SK-N-SH treated with all-trans-retinoic acid at 6 μM for 48 hours (cell line): ENCODE data around the gene EEF1AKMT4.

Experiments
- ATAC-seq: fragments of 200-7000 bp; cut with Tn5 transposase; 3 replicates; pipeline ENCODE4 v1.9.1; 2020; ENCODE audit warnings: mild to moderate bottlenecking, moderate library complexity
- ARNTL ChIP-seq: fragments of 450-650 bp; formaldehyde crosslinking; IDR thresholded peaks from 2 replicates; pipeline ENCODE4 v1.5.0; 2020; ENCODE audit warnings: low read depth, mild to moderate bottlenecking, moderate library complexity, borderline replicate concordance
- BACH2 ChIP-seq: fragments of 250-450 bp; sonication (Bioruptor Pico); IDR thresholded peaks from 2 replicates; pipeline ENCODE4 v1.9.0; 2021; ENCODE audit warnings: mild to moderate bottlenecking, borderline replicate concordance
- CSDC2 ChIP-seq: fragments of 250-450 bp; sonication (Bioruptor Pico); IDR thresholded peaks from 2 replicates; pipeline ENCODE4 v1.5.0; 2020; ENCODE audit warnings: mild to moderate bottlenecking, moderate library complexity
- CSRNP3 ChIP-seq: fragments of 250-450 bp; sonication (Bioruptor Pico); IDR thresholded peaks from 2 replicates; pipeline ENCODE4 v1.5.1; 2021; ENCODE audit warnings: mild to moderate bottlenecking, moderate library complexity
- ESRRG ChIP-seq: fragments of 250-450 bp; sonication (Bioruptor Pico); IDR thresholded peaks from 2 replicates; pipeline ENCODE4 v1.6.1; 2021; ENCODE audit warnings: mild to moderate bottlenecking
- ISL1 ChIP-seq: fragments of 250-450 bp; sonication (Bioruptor Pico); IDR thresholded peaks from 2 replicates; pipeline ENCODE4 v2.1.2; 2022; ENCODE audit warnings: mild to moderate bottlenecking, moderate library complexity
- PATZ1 ChIP-seq: fragments of 250-450 bp; sonication (Bioruptor Pico); IDR thresholded peaks from 2 replicates; pipeline ENCODE4 v1.8.0; 2020; ENCODE audit warnings: mild to moderate bottlenecking, moderate library complexity, borderline replicate concordance
- POU6F1 ChIP-seq: fragments of 250-450 bp; sonication (Bioruptor Pico); IDR thresholded peaks from 2 replicates; pipeline ENCODE4 v1.8.0; 2021; ENCODE audit warnings: low read depth, mild to moderate bottlenecking, moderate library complexity, borderline replicate concordance
- PPARA ChIP-seq: fragments of 250-450 bp; sonication (Bioruptor Pico); IDR thresholded peaks from 2 replicates; pipeline ENCODE4 v1.5.0; 2020; ENCODE audit warnings: mild to moderate bottlenecking, borderline replicate concordance
- RARB ChIP-seq: fragments of 250-450 bp; sonication (Bioruptor Pico); IDR thresholded peaks from 2 replicates; pipeline ENCODE4 v1.8.0; 2021; ENCODE audit warnings: mild to moderate bottlenecking, moderate library complexity
- SNAI2 ChIP-seq: fragments of 250-450 bp; sonication (Bioruptor Pico); IDR thresholded peaks from 2 replicates; pipeline ENCODE4 v1.5.0; 2020; ENCODE audit warnings: mild to moderate bottlenecking, moderate library complexity
- TCF4 ChIP-seq: fragments of 250-450 bp; sonication (Bioruptor Pico); IDR thresholded peaks from 2 replicates; pipeline ENCODE4 v1.8.0; 2021; ENCODE audit warnings: mild to moderate bottlenecking, moderate library complexity, borderline replicate concordance
- TOX ChIP-seq: fragments of 250-450 bp; sonication (Bioruptor Pico); IDR thresholded peaks from 2 replicates; pipeline ENCODE4 v1.8.0; 2021; ENCODE audit warnings: mild to moderate bottlenecking, moderate library complexity, borderline replicate concordance
- ZC3H10 ChIP-seq: fragments of 250-450 bp; sonication (Bioruptor Pico); IDR thresholded peaks from 2 replicates; pipeline ENCODE4 v1.5.1; 2021; ENCODE audit warnings: mild to moderate bottlenecking, moderate library complexity
- ZFP3 ChIP-seq: fragments of 250-450 bp; sonication (Bioruptor Pico); IDR thresholded peaks from 2 replicates; pipeline ENCODE4 v1.5.0; 2020; ENCODE audit warnings: mild to moderate bottlenecking, moderate library complexity
- ZFP30 ChIP-seq: fragments of 450-650 bp; formaldehyde crosslinking; IDR thresholded peaks from 2 replicates; pipeline ENCODE4 v1.5.0; 2022; ENCODE audit warnings: mild to moderate bottlenecking, moderate library complexity
- ZNF565 ChIP-seq: fragments of 450-650 bp; formaldehyde crosslinking; conservative IDR thresholded peaks from 2 replicates; pipeline ENCODE4 v1.5.0; 2020; ENCODE audit warnings: low read depth, mild to moderate bottlenecking, moderate library complexity
- ZNF70 ChIP-seq: fragments of 450-650 bp; formaldehyde crosslinking; IDR thresholded peaks from 2 replicates; pipeline ENCODE4 v1.5.0; 2020; ENCODE audit warnings: mild to moderate bottlenecking, moderate library complexity
- ZNF8 ChIP-seq: fragments of 450-650 bp; formaldehyde crosslinking; IDR thresholded peaks from 2 replicates; pipeline ENCODE4 v1.5.0; 2020; ENCODE audit warnings: mild to moderate bottlenecking, moderate library complexity
- TF ChIP-seq, protein P1 (sequence below): fragments of 250-450 bp; sonication (Bioruptor Pico); IDR thresholded peaks from 2 replicates; pipeline ENCODE4 v1.5.0; 2020; ENCODE audit warnings: mild to moderate bottlenecking, moderate library complexity
- TF ChIP-seq, protein P2 (sequence below): fragments of 250-450 bp; sonication (Bioruptor Pico); IDR thresholded peaks from 2 replicates; pipeline ENCODE4 v1.5.1; 2020; ENCODE audit warnings: low read depth, mild to moderate bottlenecking, moderate library complexity

The EEF1AKMT4 gene

DNA sequence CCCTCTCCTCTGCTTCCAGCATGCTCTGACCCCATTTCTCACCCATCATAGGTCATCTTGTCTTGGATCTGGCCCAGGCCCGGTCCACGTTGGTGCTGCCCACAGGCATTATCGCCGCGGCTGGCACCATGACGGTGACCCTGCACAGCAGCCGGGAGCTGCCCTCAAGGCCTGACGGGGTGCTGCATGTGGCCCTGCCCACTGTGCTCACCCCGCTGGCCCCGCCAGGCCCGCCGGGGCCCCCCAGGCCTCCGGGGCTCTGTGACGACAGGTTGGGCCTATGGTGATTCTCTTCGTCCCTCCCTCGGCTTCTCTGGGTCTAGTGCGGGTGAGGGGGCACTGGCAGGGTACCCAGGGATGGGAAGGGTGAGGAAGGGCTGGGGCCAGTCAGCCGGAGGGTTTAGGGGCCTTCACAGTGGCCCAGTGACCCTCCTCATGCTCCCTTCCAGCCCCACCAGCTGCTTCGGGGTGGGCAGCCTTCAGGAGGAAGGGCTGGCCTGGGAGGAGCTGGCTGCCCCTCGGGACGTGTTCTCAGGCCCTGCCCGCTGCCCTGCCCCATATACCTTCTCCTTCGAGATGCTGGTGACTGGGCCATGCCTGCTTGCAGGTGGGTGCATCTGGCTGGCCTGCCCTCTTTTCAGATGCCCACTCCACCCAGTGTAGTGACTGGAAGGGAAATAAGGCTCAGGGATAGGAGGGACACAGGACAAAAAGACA, 16.2 kb upstream of the EEF1AKMT4 start:
- no peak for ATAC-seq
- TF ChIP-seq ZFP3 (CRISPR knock-in tag) = no peak
- no peak for TF ChIP-seq ZFP30 (CRISPR knock-in tag)
- TF ChIP-seq ISL1 (CRISPR knock-in tag) = no peak

DNA sequence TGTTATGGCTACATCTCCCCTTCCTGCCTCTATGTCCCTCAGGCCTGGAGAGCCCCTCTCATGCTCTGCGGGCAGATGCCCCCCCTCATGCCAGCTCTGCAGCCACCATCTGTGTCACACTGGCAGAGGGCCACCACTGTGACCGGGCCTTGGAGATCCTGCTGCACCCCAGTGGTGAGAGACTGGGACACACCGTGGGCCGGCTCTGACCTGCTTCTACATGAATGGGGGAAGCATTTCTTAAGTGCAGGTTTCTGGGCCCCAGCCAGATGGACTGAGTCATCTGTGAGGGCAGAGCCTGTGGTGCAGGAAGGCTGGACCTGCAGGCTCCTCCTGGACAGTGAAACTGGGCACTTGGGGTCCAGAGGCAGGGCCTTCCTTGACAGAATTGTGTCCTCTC, 15.2 kb upstream of the EEF1AKMT4 start:
- no peak for TF ChIP-seq CSDC2 (CRISPR knock-in tag)
- no peak for TF ChIP-seq ISL1 (CRISPR knock-in tag)
- TF ChIP-seq ZC3H10 (CRISPR knock-in tag) = no peak
- TF ChIP-seq TCF4 (CRISPR knock-in tag) = peak; percentile 52; the same call in 1 of the 2 replicates
- 0 out of 2 replicates have a peak, but pooled peaks have one; percentile 22 for TF ChIP-seq PATZ1
- TF ChIP-seq RARB (CRISPR knock-in tag) = no peak
- TF ChIP-seq PPARA (CRISPR knock-in tag) = no peak
- ATAC-seq = peak; percentile 88

DNA sequence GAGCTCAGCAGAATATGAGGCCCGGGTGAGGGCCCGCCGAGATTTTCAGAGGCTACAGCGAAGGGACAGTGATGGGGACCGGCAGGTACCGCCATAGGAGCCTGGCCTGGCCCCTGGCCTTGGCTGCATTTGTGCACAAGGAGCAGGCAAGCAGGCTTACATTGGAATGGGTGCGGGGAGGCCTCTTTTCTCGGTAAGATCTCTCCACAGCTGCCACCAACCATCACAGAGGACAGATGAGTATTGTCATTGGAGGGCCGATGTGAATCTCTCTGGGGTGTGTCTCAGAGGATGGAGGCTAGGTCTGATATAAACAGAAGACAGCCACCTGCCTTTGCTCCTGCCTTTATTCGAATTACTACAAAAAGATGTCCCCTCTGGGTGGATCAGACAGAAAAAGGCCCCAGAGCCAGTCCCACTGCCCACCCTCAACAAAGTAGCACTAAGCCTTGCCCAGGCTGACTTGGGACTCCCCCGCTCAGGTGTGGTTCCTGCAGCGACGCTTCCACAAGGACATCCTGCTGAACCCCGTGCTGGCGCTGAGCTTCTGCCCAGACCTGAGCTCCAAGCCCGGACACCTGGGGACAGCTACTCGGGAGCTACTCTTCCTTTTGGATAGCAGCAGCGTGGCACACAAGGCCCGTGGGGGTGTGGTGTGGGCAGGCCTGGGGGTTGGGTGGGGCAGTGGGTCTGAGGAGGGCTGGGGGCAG, 14.6 kb upstream of the EEF1AKMT4 start:
- peak; percentile 4; the same call in 1 of the 3 replicates for ATAC-seq
- TF ChIP-seq TCF4 (CRISPR knock-in tag) (no peak), ISL1 (CRISPR knock-in tag) (no peak), ZFP30 (CRISPR knock-in tag) (no peak), ARNTL (no peak), TOX (CRISPR knock-in tag) (no peak), ZFP3 (CRISPR knock-in tag) (no peak), POU6F1 (no peak), ZNF70 (CRISPR knock-in tag) (no peak), SNAI2 (CRISPR knock-in tag) (no peak), ESRRG (CRISPR knock-in tag) (no peak), BACH2 (no peak), CSRNP3 (no peak), ZNF8 (no peak), ZC3H10 (CRISPR knock-in tag) (no peak), PATZ1 (no peak), RARB (CRISPR knock-in tag) (no peak), ZNF565 (CRISPR knock-in tag) (no peak)
- TF ChIP-seq, protein P1, sequence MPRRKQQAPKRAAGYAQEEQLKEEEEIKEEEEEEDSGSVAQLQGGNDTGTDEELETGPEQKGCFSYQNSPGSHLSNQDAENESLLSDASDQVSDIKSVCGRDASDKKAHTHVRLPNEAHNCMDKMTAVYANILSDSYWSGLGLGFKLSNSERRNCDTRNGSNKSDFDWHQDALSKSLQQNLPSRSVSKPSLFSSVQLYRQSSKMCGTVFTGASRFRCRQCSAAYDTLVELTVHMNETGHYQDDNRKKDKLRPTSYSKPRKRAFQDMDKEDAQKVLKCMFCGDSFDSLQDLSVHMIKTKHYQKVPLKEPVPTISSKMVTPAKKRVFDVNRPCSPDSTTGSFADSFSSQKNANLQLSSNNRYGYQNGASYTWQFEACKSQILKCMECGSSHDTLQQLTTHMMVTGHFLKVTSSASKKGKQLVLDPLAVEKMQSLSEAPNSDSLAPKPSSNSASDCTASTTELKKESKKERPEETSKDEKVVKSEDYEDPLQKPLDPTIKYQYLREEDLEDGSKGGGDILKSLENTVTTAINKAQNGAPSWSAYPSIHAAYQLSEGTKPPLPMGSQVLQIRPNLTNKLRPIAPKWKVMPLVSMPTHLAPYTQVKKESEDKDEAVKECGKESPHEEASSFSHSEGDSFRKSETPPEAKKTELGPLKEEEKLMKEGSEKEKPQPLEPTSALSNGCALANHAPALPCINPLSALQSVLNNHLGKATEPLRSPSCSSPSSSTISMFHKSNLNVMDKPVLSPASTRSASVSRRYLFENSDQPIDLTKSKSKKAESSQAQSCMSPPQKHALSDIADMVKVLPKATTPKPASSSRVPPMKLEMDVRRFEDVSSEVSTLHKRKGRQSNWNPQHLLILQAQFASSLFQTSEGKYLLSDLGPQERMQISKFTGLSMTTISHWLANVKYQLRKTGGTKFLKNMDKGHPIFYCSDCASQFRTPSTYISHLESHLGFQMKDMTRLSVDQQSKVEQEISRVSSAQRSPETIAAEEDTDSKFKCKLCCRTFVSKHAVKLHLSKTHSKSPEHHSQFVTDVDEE (CRISPR knock-in tag) = no peak
- TF ChIP-seq, protein P2, sequence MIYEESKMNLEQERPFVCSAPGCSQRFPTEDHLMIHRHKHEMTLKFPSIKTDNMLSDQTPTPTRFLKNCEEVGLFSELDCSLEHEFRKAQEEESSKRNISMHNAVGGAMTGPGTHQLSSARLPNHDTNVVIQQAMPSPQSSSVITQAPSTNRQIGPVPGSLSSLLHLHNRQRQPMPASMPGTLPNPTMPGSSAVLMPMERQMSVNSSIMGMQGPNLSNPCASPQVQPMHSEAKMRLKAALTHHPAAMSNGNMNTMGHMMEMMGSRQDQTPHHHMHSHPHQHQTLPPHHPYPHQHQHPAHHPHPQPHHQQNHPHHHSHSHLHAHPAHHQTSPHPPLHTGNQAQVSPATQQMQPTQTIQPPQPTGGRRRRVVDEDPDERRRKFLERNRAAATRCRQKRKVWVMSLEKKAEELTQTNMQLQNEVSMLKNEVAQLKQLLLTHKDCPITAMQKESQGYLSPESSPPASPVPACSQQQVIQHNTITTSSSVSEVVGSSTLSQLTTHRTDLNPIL (CRISPR knock-in tag) = no peak
